HepG2 (cell line): ENCODE results near the gene SLC1A2. TPM values are rescaled to one million over a fixed set of nuclear protein-coding genes. Genes with fewer than 3 reads are reported as not detected.

Source experiments
- ATAC-seq: fragments of 200-7000 bp; cut with Tn5 transposase; 3 replicates; pipeline ENCODE4 v1.9.1; 2020; ENCODE audit warnings: mild to moderate bottlenecking, moderate library complexity
- BruUV-seq: library from RNA; stranded (reverse); fragments of 400-500 nt; replicated peaks from 2 replicates; lab custom pipeline; 2021; lab: Mats Ljungman, UMichigan
- CTCF ChIA-PET: fragments of 300-600 bp; formaldehyde crosslinking; extraction: SDS; loops from one replicate; lab custom pipeline; 2021; ENCODE audit warnings: low total read pairs, inconsistent platforms, low intra/inter-chr PET ratio; lab: Yijun Ruan, JAX
- POLR2A ChIA-PET: fragments of 350-600 bp; sonication (Branson Sonifier 250); formaldehyde crosslinking; loops from one replicate; lab custom pipeline; 2020; ENCODE audit warnings: antibody characterized with exemption, inconsistent platforms; lab: Yijun Ruan, JAX
- DNase-seq: peaks from one replicate; pipeline ENCODE4 v3.0.0-alpha.2; 2015; ENCODE audit warnings: low spot score
- FAIRE-seq: peaks from 3 replicates; lab custom pipeline; 2011; peaks lifted over from hg19 to GRCh38; lab: Jason Lieb, UNC
- H2AFZ ChIP-seq: one replicate; pipeline ENCODE4 v1.6.1; 2011; ENCODE audit warnings: low read length, inconsistent platforms
- H3K27ac ChIP-seq: fragments of 300-600 bp; 3 replicates; pipeline ENCODE4 v1.8.0; 2011; ENCODE audit warnings: mixed run types, mild to moderate bottlenecking, mixed read lengths, low read length, inconsistent platforms; ENCODE audit not compliant: insufficient read depth; ENCODE audit errors: extremely low read length
- H3K27me3 ChIP-seq, 2 experiments: fragments of 200-600 bp in 1 of 2; 2 replicates in 1 of 2; 3 replicates in 1 of 2; pipeline versions ENCODE4 v1.6.0 to v1.8.0; 2011; ENCODE audit warnings: low read length in 2 of 2, mild to moderate bottlenecking in 2 of 2, moderate library complexity in 2 of 2, inconsistent platforms in 1 of 2; ENCODE audit not compliant: insufficient read depth in 2 of 2, control insufficient read depth in 1 of 2
- H3K36me3 ChIP-seq, 2 experiments: fragments of 200-600 bp in 1 of 2; replicated peaks in 1 of 2; 2 replicates in 1 of 2; 3 replicates in 1 of 2; pipeline versions ENCODE4 v1.5.1 to v1.8.0; 2011; ENCODE audit warnings: low read length in 2 of 2, inconsistent platforms in 1 of 2; ENCODE audit not compliant: insufficient read depth in 2 of 2, control insufficient read depth in 1 of 2
- H3K4me1 ChIP-seq: 2 replicates; pipeline ENCODE4 v1.5.1; 2012; ENCODE audit warnings: low read length, inconsistent platforms; ENCODE audit not compliant: insufficient read depth
- H3K4me2 ChIP-seq: 2 replicates; pipeline ENCODE4 v1.6.0; 2011; ENCODE audit warnings: low read depth, low read length, inconsistent platforms
- H3K4me3 ChIP-seq, 3 experiments: fragments of 200-600 bp in 1 of 3; sonication (generic), shearing (Covaris generic) in 1 of 3; replicated peaks in 1 of 3; 2 replicates each; pipeline ENCODE4 v1.5.1; 2011 to 2016; ENCODE audit warnings: low read length in 3 of 3, inconsistent platforms in 2 of 3, low read depth in 2 of 3, mild to moderate bottlenecking in 2 of 3, control low read depth in 1 of 3, mixed read lengths in 1 of 3; ENCODE audit not compliant: insufficient read depth in 1 of 3
- H3K79me2 ChIP-seq: one replicate; pipeline ENCODE4 v1.6.1; 2011; ENCODE audit warnings: low read length, inconsistent platforms; ENCODE audit not compliant: insufficient read depth
- H3K9ac ChIP-seq: 2 replicates; pipeline ENCODE4 v1.6.0; 2011; ENCODE audit warnings: mild to moderate bottlenecking, low read depth, low read length, inconsistent platforms; ENCODE audit not compliant: insufficient read depth
- H3K9me3 ChIP-seq: 2 replicates; pipeline ENCODE4 v1.5.1; 2012; ENCODE audit warnings: mild to moderate bottlenecking, low read length
- H4K20me1 ChIP-seq: 2 replicates; pipeline ENCODE4 v1.6.0; 2011; ENCODE audit warnings: inconsistent platforms, mild to moderate bottlenecking, low read length, moderate library complexity; ENCODE audit not compliant: insufficient read depth
- DNMT1 ChIP-seq: sonication (generic); formaldehyde crosslinking; IDR thresholded peaks from 2 replicates; pipeline ENCODE4 v1.5.1; 2020; ENCODE audit warnings: mild to moderate bottlenecking, missing genetic modification reagents
- HOXA7 ChIP-seq: sonication (generic); formaldehyde crosslinking; IDR thresholded peaks from 2 replicates; pipeline ENCODE4 v1.8.1; 2022; ENCODE audit warnings: mild to moderate bottlenecking, missing genetic modification reagents, moderate library complexity
- KMT2B ChIP-seq: IDR thresholded peaks from 2 replicates; pipeline ENCODE4 v1.6.1; 2016; ENCODE audit warnings: missing genetic modification reagents, missing compliant biosample characterization
- PCBP1 ChIP-seq: fragments of 200-400 bp; formaldehyde crosslinking; IDR thresholded peaks from 2 replicates; pipeline ENCODE4 v1.6.1; 2017; ENCODE audit warnings: mild to moderate bottlenecking, low read depth, low read length, borderline replicate concordance
- SOX6 ChIP-seq, 2 experiments: fragments of 450-650 bp in 1 of 2; sonication (generic) in 1 of 2; formaldehyde crosslinking in 1 of 2; IDR thresholded peaks; 2 replicates each; pipeline versions ENCODE4 v1.4.0 to v1.6.1; 2017 to 2020; ENCODE audit warnings: antibody characterized with exemption in 1 of 2, mild to moderate bottlenecking in 1 of 2, missing genetic modification reagents in 1 of 2
- TCF12 ChIP-seq, 2 experiments: fragments of 450-650 bp in 1 of 2; sonication (generic) in 1 of 2; formaldehyde crosslinking in 1 of 2; IDR thresholded peaks; 2 replicates each; pipeline versions ENCODE4 v1.6.1 to v1.8.0; 2017 to 2022; ENCODE audit warnings: antibody characterized with exemption in 1 of 2, mild to moderate bottlenecking in 1 of 2, missing genetic modification reagents in 1 of 2, moderate library complexity in 1 of 2
- ZBTB39 ChIP-seq: sonication (generic); formaldehyde crosslinking; IDR thresholded peaks from 2 replicates; pipeline ENCODE4 v1.5.0; 2020; ENCODE audit warnings: missing genetic modification reagents
- ZFP1 ChIP-seq: IDR thresholded peaks from 2 replicates; pipeline ENCODE4 v1.6.1; 2016
- ZNF292 ChIP-seq: sonication (generic); formaldehyde crosslinking; IDR thresholded peaks from 2 replicates; pipeline ENCODE4 v1.8.1; 2022; ENCODE audit warnings: mild to moderate bottlenecking, low read depth, missing genetic modification reagents, borderline replicate concordance
- ZNF552 ChIP-seq: sonication (generic); formaldehyde crosslinking; IDR thresholded peaks from 2 replicates; pipeline ENCODE4 v1.9.0; 2022; ENCODE audit warnings: missing genetic modification reagents, mild to moderate bottlenecking, borderline replicate concordance
- ZNF607 ChIP-seq: sonication (generic); formaldehyde crosslinking; IDR thresholded peaks from 2 replicates; pipeline ENCODE4 v1.5.1; 2020; ENCODE audit warnings: missing genetic modification reagents, mild to moderate bottlenecking, borderline replicate concordance
- WGBS: methylation state at CpG from one replicate; pipeline ENCODE4 v1.1.6; 2017; ENCODE audit warnings: low lambda C conversion rate; 5-methylcytosine and 5-hydroxymethylcytosine counted together
- in situ Hi-C: cut with HindIII; loops from 2 replicates; pipeline ENCODE4 v1.10.0; 2017; ENCODE audit warnings: low pct_unique_long_range_greater_than_20kb; ENCODE audit not compliant: extremely low pct_ligation_motif_present
- intact Hi-C: fragments of 100-400 bp; cut with micrococcal nuclease; formaldehyde crosslinking; loops from one replicate; pipeline ENCODE4 v1.10.0; 2022; ENCODE audit not compliant: unreplicated experiment
- polyA plus RNA-seq, 8 experiments: library from polyadenylated mRNA; depleted of rRNA in 3 of 8; stranded (reverse) in 7 of 8; unstranded in 1 of 8; fragments of >200 nt; fragmentation: Illumina TruSeq in 4 of 8; extraction: Trizol in 4 of 8; gene quantifications; 2 replicates each; pipeline versions ENCODE4 v1.2.1 to v1.2.3, GENCODE V29; 2011 to 2016; ENCODE audit warnings: low read depth in 4 of 8, missing spikeins in 1 of 8, mixed read lengths in 1 of 8; ENCODE audit not compliant: insufficient read depth in 1 of 8
- total RNA-seq, 5 experiments: library from RNA; depleted of rRNA; stranded (reverse); fragments of >200 nt; fragmentation: Illumina TruSeq; extraction: Trizol; gene quantifications; 2 replicates each; pipeline ENCODE4 v1.2.3, GENCODE V29; 2016; ENCODE audit warnings: low read depth in 1 of 5
- TF ChIP-seq, protein P1 (sequence below): sonication (generic); formaldehyde crosslinking; IDR thresholded peaks from 2 replicates; pipeline ENCODE4 v1.8.1; 2022; ENCODE audit warnings: mild to moderate bottlenecking, missing genetic modification reagents

SLC1A2 gene
- total and polyA plus RNA-seq, 2 of the 13 experiments (the other 11 are each of a cell fraction or from before 2014, with no cell fraction given), result 23.2 to 43.2 TPM

DNA sequence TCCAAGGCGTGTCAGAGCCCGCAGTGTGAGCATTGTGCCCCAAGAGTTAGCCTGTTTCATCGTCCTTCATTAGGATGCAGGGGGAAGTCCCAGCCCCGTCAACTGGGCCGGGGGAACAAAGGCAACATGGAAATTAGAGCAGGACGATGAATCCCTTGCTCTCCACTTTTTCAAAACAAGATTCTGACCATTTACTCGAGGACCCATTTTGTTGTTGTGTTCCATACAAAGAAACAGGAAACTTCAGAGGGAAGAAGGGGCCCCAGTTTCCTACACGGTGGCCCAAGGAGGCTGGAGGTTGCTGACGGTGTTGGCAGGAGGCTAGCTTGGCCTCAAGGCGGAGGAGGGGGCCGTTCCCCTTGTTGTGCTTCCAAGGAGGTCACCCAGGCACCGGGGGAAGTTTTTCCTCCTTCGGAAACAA is 44.0 kb upstream of the SLC1A2 start:
- Histone ChIP-seq H3K4me2 (no peak overlapping the region), H3K79me2 (no peaks in the 10 kb centered on the region), H3K9me3 (no peaks in the 10 kb centered on the region), H3K27me3 (peaks cover 0 to 18% of the 10 kb centered on the region in 2 experiments; a peak in 1 of 5 replicates), H3K36me3 (no peaks in the 10 kb centered on the region), H3K4me1 (no peaks in the 10 kb centered on the region), H3K4me3 (no peak overlapping the region)
- FAIRE-seq (no peak), DNase-seq (no peak)
- CTCF ChIA-PET, result no interaction called here
- intact Hi-C loops, result no loop called here
- WGBS, result 19% methylated on average over 12 of the region's 13 CpGs
- in situ Hi-C loops, result no loop called here
- POLR2A ChIA-PET, result no interaction called here
- TF ChIP-seq KMT2B (CRISPR knock-in tag) (no peak), DNMT1 (CRISPR knock-in tag) (no peak)
- TF ChIP-seq, all 625 proteins: peak for 0
- Histone ChIP-seq H4K20me1 (no peaks in the 10 kb centered on the region), H3K9ac (no peak overlapping the region), H2AFZ (no peak overlapping the region), H3K27ac (no peak overlapping the region)
- BruUV-seq, result no TSS peak
- no peak for ATAC-seq

DNA sequence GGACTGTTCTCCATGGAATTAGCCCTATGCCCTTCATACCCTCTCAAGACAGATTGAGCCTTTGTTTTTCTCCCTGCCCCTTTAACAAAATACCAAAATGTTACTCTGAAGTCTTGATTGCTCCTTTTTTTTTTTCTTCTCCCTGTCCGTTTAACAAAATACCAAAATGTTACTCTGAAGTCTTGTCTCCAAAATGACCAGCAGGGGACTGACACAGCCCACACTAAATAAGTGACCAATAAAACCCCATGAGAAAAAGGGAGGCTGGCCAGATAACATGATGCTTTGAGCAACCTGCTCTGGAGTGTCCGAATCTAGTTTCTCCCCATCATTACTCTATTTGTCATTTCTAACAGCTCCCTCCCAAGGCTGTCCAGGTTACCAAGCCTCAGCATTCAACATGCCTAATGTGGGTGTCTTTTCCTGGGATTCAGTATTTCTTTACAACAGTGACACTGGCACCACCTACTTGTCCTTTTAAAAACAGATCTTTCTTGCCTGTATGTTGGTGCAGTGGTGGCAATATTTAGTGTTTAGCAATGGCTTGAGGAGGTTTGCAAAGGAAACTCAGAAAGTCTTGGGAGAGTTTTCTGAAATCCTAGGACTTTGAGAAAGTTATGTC is 42.7 kb upstream of the SLC1A2 start:
- H3K36me3 ChIP-seq, result no peaks in the 10 kb centered on the region
- DNase-seq (no peak), ATAC-seq (no peak), FAIRE-seq (no peak)
- H3K9me3 ChIP-seq, result no peaks in the 10 kb centered on the region
- CTCF ChIA-PET, result no interaction called here
- 5% methylated on average over 2 of the region's 2 CpGs for WGBS
- H3K4me2 ChIP-seq, result no peak overlapping the region
- no peaks in the 10 kb centered on the region for H3K79me2 ChIP-seq
- TF ChIP-seq HOXA7 (no peak), KMT2B (CRISPR knock-in tag) (no peak), ZNF552 (CRISPR knock-in tag) (no peak), TCF12 (IDR thresholded peaks at IDR 0.05) (no peak), TCF12 (CRISPR knock-in tag; IDR thresholded peaks at IDR 0.05) (no peak), ZFP1 (CRISPR knock-in tag) (no peak), ZBTB39 (no peak), SOX6 (IDR thresholded peaks at IDR 0.05) (no peak), SOX6 (CRISPR knock-in tag; IDR thresholded peaks at IDR 0.05) (no peak), PCBP1 (no peak), ZNF607 (CRISPR knock-in tag) (no peak), ZNF292 (no peak)
- TF ChIP-seq, protein P1, sequence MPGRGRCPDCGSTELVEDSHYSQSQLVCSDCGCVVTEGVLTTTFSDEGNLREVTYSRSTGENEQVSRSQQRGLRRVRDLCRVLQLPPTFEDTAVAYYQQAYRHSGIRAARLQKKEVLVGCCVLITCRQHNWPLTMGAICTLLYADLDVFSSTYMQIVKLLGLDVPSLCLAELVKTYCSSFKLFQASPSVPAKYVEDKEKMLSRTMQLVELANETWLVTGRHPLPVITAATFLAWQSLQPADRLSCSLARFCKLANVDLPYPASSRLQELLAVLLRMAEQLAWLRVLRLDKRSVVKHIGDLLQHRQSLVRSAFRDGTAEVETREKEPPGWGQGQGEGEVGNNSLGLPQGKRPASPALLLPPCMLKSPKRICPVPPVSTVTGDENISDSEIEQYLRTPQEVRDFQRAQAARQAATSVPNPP (CRISPR knock-in tag), result no peak
- H3K4me1 ChIP-seq, result no peaks in the 10 kb centered on the region
- H4K20me1 ChIP-seq, result no peaks in the 10 kb centered on the region
- H3K9ac ChIP-seq, result no peak overlapping the region
- no peak overlapping the region for H2AFZ ChIP-seq
- in situ Hi-C loops (no loop called here), intact Hi-C loops (no loop called here)
- no TSS peak for BruUV-seq
- H3K4me3 ChIP-seq, result no peak overlapping the region
- H3K27ac ChIP-seq, result no peak overlapping the region
- POLR2A ChIA-PET, result no interaction called here
- peaks cover 0 to 14% of the 10 kb centered on the region in 2 experiments; a peak in 1 of 5 replicates for H3K27me3 ChIP-seq
